ENCODE measurements around the gene MPC2. TPM values are rescaled to one million over a fixed set of nuclear protein-coding genes. Genes with fewer than 3 reads are reported as not detected.
A peak's percentile ranks its signal among the peaks of the same experiment; 100 is the strongest.

Gene MPC2
- polyA plus RNA-seq, 1 experiment: 70.0 TPM

DNA sequence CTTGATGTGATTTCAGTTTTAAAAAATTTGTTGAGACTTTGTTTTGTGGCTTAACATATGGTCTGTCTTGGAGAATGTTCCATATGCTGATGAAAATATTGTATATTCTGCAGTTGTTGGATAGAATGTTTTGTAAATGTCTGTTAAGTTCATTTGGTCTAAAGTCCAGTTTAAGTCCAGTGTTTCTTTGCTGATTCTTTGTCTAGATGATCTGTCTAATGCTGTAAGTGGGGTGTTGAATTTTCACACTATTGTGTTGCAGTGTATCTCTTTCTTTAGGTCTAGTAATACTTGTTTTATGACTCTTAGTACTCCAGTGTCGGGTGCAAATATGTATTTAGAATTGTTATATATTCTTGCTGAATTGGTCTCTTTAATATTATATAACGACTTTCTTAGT is 10.9 kb upstream of the MPC2 start:
- CTCF ChIA-PET: no interaction called here
- TF ChIP-seq, protein P1, sequence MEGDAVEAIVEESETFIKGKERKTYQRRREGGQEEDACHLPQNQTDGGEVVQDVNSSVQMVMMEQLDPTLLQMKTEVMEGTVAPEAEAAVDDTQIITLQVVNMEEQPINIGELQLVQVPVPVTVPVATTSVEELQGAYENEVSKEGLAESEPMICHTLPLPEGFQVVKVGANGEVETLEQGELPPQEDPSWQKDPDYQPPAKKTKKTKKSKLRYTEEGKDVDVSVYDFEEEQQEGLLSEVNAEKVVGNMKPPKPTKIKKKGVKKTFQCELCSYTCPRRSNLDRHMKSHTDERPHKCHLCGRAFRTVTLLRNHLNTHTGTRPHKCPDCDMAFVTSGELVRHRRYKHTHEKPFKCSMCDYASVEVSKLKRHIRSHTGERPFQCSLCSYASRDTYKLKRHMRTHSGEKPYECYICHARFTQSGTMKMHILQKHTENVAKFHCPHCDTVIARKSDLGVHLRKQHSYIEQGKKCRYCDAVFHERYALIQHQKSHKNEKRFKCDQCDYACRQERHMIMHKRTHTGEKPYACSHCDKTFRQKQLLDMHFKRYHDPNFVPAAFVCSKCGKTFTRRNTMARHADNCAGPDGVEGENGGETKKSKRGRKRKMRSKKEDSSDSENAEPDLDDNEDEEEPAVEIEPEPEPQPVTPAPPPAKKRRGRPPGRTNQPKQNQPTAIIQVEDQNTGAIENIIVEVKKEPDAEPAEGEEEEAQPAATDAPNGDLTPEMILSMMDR (IDR thresholded peaks at IDR 0.05; ENCODE audit: low read depth, low read length): no peak
- POLR2A ChIA-PET: no interaction called here

DNA sequence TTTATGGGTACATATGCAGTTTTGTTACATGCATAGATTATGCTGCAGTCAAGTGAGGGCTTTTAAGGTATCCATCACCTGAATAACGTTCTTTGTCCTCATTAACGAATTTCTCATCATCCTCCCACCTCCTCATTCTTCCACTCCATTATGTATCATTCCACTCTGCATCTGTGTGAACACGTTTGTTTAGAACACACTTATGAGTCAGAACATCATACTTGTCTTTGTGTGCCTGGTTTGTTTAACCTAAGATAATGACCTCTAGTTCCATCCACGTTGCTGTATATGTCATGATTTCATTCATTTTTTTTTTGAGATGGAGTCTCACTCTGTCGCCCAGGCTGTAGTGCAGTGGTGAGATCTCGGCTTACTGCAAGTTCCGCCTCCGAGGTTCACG is 6.7 kb upstream of the MPC2 start:
- no peaks in the 10 kb centered on the region for H3K27me3 ChIP-seq (ENCODE audit: control insufficient read depth, insufficient read depth, low read length)
- DNase-seq (ENCODE audit: low read depth, low spot score): no peak
- CTCF ChIA-PET: no interaction called here
- no peak overlapping the region for H3K27ac ChIP-seq (ENCODE audit: low read depth, low read length)
- peaks cover 3% of the 10 kb centered on the region; the same call in 1 of the 2 replicates for H3K9me3 ChIP-seq (ENCODE audit: control insufficient read depth, insufficient read depth, low read length)
- POLR2A ChIA-PET: no interaction called here
- no peak overlapping the region for H3K4me3 ChIP-seq (ENCODE audit: low read depth, low read length)
- TF ChIP-seq, protein P1 (IDR thresholded peaks at IDR 0.05; ENCODE audit: low read depth, low read length): no peak

More for the DNA sequence above, 10.9 kb upstream of the MPC2 start:
- no peak for DNase-seq (ENCODE audit: low read depth, low spot score)
- Histone ChIP-seq H3K27ac (ENCODE audit: low read depth, low read length) (no peak overlapping the region), H3K9me3 (ENCODE audit: control insufficient read depth, insufficient read depth, low read length) (peaks cover 3% of the 10 kb centered on the region; the same call in 1 of the 2 replicates), H3K4me3 (ENCODE audit: low read depth, low read length) (no peak overlapping the region), H3K27me3 (ENCODE audit: control insufficient read depth, insufficient read depth, low read length) (no peaks in the 10 kb centered on the region)

DNA sequence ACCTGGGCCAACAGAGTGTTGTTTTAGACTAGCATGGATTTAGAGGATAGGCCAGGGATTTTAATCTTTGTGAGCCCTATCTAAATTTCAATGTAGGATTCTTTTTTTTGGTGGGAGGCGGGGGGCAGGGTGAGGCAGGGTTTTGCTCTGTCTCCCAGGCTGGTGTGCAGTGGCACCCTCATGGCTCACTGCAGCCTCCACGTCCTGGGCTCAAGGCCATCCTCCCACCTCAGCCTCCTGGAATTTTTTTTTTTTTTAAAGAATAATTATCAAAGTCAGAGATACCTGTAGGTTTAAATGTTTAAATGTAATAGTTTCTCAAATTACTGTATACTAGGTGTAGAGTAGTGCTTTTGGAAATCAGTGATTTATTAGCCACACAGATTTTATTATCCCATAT is 3.4 kb upstream of the MPC2 start:
- Histone ChIP-seq H3K27ac (ENCODE audit: low read depth, low read length) (no peak overlapping the region), H3K4me3 (ENCODE audit: low read depth, low read length) (no peak overlapping the region), H3K27me3 (ENCODE audit: control insufficient read depth, insufficient read depth, low read length) (no peaks in the 10 kb centered on the region), H3K9me3 (ENCODE audit: control insufficient read depth, insufficient read depth, low read length) (peaks cover 3% of the 10 kb centered on the region; the same call in 1 of the 2 replicates)
- TF ChIP-seq, protein P1 (IDR thresholded peaks at IDR 0.05; ENCODE audit: low read depth, low read length): no peak
- no peak for DNase-seq (ENCODE audit: low read depth, low spot score)
- CTCF ChIA-PET: interaction anchor here (2.3 kb wide), 1 partner anchor 142 kb away, joined by 6 read pairs; no protein-coding TSS in a partner anchor
- POLR2A ChIA-PET: no interaction called here

DNA sequence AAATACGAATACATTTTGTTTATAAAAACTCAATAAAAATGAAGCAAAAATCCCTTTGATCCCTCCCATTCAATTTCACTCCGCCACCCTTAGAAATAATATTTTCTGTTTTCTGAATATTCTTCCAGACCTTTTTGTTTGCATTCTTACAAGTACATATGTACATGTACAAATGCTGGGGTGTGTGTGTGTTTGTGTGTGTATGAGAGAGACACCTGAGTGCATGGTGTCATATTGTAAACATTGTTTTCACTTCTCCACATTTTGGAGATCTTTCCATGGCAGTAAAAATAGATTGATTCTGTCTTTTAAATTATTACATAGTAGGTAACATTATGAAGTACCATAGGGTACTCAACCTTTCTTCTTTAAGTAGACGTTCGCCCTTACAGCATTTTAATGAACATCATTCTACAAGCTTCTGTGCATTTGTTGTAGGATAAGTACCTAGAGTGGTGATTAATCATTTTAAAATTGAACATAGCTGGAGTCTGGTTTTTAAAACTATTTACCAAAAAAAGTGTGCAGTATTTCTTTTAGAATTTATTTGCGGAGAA is 1.3 kb upstream of the MPC2 start:
- no peak for DNase-seq (ENCODE audit: low read depth, low spot score)
- TF ChIP-seq, protein P1 (IDR thresholded peaks at IDR 0.05; ENCODE audit: low read depth, low read length): no peak
- ChIA-PET CTCF (interaction anchor here (1.0 to 2.3 kb wide), 3 partner anchors 33 to 223 kb away, joined by 3 to 6 read pairs (median 3); no protein-coding TSS in a partner anchor), POLR2A (interaction anchor here (0.6 to 3.2 kb wide), 2 partner anchors 10 to 141 kb away, joined by 5 to 31 read pairs; no protein-coding TSS in a partner anchor)
- Histone ChIP-seq H3K27me3 (ENCODE audit: control insufficient read depth, insufficient read depth, low read length) (no peaks in the 10 kb centered on the region), H3K27ac (ENCODE audit: low read depth, low read length) (no peak overlapping the region), H3K9me3 (ENCODE audit: control insufficient read depth, insufficient read depth, low read length) (no peaks in the 10 kb centered on the region; the same call in 1 of the 2 replicates), H3K4me3 (ENCODE audit: low read depth, low read length) (peak overlapping the region; percentile 93)

DNA sequence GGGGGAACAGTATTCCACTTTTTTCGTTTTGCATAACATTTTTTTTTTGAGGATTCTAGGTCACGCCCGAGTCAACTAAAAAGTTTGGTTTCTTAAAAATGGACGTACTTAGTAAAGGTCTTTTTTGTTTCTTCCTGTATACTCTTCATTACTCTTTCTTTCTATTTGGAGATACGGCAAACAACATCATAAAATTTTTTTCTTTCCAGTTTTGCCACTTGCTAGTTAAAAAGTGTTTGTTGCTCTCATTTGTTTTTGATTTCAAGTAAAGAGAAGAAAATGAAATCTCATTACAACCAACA is 788 bp upstream of the MPC2 start:
- Histone ChIP-seq H3K4me3 (ENCODE audit: low read depth, low read length) (peak overlapping the region; percentile 93), H3K27me3 (ENCODE audit: control insufficient read depth, insufficient read depth, low read length) (no peaks in the 10 kb centered on the region), H3K27ac (ENCODE audit: low read depth, low read length) (no peak overlapping the region), H3K9me3 (ENCODE audit: control insufficient read depth, insufficient read depth, low read length) (no peaks in the 10 kb centered on the region; the same call in 1 of the 2 replicates)
- ChIA-PET CTCF (interaction anchor here (0.5 to 2.6 kb wide), 6 partner anchors 19 to 1175 kb away, joined by 3 to 10 read pairs (median 3); no protein-coding TSS in a partner anchor), POLR2A (interaction anchor here (0.6 to 3.2 kb wide), 4 partner anchors 9 to 146 kb away, joined by 5 to 31 read pairs (median 8); no protein-coding TSS in a partner anchor)
- DNase-seq (ENCODE audit: low read depth, low spot score): no peak
- TF ChIP-seq, protein P1 (IDR thresholded peaks at IDR 0.05; ENCODE audit: low read depth, low read length): no peak
